Stimulated activated CD8-positive, alpha-beta memory T cell treated with anti-CD3 and anti-CD28 coated beads, Interleukin-4, amount 100 ng/mL, for 4 hours (primary cell): ENCODE results near the gene LETMD1.
"Not testable (repeated sequence)": the region's sequence is repeated elsewhere in the genome, so short reads cannot be mapped to it uniquely, and the experiment has no call there.

Source experiments
- DNase-seq, 2 donors: peaks; one replicate each; pipeline ENCODE4 v3.0.0-alpha.2; 2020; ENCODE audit warnings: low read depth in 2 of 2, low spot score in 1 of 2

The LETMD1 gene

DNA sequence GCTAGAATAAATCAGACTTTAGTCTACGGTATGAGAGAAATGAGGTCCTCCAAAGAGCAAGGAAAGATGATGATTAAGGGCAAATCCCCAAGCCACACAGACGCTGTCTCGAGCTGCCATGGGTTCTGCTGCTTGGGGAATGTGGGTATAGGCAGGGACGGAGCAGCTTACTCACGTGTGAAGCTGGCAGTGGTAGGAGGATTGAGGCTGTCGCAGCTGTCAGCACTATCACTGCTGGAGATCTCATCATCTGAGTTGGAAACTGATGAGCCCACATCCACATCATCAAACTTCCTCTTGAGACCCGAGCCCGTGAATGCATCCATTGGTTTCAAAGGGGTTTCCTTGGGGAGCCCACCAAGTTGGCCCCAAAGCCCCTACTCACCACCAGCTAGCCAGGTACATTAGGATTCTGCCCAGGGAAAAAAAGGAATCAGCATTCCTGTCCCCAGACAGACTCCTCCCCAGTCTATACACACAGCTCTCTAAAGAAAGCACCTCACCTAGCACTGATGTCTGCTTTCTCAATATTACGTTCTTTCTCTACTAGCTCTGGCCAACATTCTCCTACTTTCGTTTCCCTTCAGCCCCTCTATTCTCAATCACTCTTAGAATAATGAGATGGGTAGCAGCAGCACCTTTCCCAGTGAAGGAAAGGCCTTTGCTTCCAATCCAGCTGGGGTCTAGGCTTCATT lies 28.3 kb downstream of the LETMD1 start:
- no peak for DNase-seq

DNA sequence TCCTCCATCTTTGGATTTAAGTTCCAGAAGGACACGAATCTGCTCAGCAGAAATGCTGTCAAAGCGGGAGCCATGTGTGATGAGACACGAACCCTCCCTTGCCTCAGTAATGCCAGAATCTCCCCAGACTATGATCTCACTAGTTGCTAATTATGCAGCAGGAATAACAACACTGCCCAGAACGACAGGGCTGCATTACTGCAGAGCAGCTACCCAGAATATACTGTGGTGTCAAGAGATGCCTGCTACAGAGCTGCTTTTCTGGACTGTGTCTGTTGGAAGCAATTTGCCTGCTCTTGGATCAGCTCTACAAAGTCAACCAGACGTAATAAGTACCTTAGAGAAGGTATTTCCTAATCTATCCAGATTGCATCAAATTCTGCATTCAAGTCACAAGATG lies 29.8 kb downstream of the LETMD1 start:
- no peak for DNase-seq

DNA sequence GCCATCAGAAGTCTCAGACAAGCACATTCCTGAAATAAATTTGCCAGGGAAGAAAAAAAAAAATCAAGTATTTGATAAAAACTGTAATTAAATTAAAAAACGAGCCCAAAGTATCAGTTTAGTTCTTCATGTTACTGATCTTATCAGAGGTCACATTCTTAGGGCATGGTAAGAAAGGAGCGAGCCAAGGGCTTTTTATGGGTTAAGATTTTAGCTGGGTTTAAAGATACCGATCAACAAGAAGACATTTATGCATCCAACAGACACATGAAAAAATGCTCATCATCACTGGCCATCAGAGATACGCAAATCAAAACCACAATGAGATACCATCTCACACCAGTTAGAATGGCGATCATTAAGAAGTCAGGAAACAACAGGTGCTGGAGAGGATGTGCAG lies 30.2 kb downstream of the LETMD1 start:
- not testable (repeated sequence) for DNase-seq

DNA sequence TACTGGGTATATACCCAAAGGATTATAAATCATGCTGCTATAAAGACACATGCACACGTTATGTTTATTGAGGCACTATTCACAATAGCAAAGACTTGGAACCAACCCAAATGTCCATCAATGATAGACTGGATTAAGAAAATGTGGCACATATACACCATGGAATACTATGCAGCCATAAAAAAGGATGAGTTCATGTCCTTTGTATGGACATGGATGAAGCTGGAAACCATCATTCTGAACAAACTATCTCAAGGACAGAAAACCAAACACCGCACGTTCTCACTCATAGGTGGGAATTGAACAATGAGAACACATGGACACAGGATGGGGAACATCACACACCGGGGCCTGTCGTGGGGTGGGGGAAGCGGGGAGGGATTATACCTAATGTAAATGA lies 30.7 kb downstream of the LETMD1 start:
- not testable (repeated sequence) for DNase-seq

DNA sequence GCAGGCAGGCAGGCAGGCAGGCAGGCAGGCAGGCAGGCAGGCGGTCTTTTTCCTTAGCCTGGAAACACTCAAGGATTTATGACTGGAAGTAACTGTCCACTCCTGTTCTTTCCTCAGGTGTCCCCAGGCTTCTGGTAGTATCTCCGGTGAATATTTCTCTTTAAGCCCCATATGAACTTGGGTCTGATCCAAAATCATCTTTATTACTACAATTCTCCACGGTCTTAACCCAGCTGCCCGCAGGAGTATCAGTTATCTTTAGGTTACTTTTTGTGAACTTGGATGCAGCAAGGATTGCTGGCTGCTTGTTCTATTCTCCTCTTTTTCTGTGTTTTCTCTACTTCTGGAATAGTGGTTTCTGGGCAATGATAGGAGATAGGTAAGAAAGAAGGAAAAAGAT lies 32.0 kb downstream of the LETMD1 start:
- DNase-seq: no peak

DNA sequence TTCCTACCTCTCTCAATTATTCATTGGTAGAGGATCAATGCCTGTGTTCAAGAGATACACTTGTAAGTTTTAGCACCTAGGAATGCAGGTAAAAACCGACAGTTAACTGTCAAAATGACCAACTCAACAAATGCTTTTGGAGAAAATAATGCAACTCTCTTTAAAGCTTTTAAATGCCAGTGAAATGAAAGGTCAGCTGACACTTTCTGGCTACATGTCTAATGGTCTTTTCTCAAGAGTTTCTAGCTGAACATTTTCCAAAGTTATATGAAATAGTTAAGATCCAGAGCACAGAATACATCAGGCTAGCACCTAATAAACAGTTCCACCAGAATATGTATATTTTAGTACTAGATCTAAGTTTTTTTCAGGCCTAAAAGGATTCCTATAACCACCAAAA lies 33.3 kb downstream of the LETMD1 start:
- no peak for DNase-seq

DNA sequence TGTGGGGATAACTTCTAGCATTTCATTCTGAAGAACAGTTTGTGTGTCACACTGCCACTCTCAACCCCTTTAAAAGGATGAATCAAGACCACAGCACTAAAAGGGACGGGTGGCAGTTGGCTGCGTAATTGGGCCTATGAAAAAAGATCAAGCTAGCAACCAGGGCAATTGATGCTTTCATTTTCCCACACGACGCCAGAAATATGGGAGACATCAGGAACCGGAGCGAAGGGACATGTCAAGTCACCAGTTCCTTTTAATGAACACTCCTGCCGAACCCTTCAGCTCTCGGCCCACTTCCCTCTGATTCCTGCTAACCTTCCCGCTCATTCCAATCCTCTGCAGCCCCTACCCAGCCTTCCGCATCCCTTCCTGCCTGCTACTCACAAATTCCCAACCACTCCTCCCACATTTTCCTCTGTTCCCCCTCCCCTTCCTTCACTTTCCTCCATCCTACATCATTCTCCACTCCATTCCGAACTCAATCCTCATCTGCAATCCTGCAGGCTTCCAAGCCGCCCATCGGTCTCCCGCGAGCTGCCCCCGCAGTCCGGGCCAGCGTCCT lies 34.5 kb downstream of the LETMD1 start:
- no peak for DNase-seq

DNA sequence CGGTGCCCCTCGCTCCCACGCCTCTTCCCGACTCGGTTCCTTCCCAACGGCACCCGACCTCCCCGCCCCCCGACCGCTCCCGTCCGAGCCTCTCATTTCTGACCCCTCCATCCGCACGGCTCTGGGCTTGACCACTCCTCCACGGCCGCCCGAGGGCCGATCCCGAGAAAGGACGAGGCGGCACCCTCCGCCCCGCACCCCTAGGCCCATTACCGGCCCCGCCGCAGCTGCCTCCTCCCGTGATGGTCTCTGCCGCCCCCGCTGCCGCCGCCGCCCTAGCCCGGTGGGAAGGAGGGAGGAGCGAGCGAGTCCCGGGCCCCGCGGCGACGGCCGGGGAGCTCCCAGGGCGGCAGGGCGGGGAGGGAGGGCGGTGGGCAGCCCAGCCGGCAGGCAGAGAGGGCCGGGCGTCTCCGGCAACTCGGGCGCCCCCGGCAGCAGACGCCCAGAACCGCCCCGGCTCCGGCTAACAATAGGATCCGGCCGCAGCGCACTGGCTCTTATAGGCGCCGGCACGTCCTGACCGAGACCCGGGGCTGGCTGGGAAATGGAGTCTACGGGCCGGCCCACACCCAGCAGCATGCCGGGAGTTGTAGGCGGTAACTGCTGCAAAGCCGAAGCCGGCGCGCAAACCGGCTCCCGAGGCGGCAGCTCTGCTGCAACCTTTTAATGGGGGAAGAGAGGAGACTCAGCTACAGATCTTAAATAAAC lies 35.2 kb downstream of the LETMD1 start, which contains the start of gene CSRNP2:
CSRNP2 (minus strand) TSS at position 471 of the 708 bp plus-strand sequence. CDS start 7,035 bp downstream, outside the sequence.
- DNase-seq: peak; percentile 81 to 85

DNA sequence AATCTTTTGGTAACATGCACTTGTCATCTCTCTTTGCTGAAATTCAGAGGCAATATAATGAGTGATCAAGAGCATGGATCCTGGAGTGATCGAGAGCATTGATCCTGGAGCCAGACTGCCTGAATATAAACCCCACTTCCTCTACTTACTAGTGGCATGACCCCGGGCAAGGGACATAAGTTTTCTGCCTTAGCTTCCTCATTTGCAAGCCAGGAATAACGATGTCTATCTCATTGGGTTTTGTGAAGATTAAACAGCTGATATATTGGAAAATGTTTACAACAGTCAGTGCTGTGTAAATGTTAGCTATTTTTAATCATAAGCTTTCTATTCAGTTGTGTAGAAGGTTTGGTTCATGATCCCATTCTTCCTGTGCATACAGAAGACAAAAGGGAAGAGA lies 37.6 kb downstream of the LETMD1 start:
- DNase-seq: no peak

DNA sequence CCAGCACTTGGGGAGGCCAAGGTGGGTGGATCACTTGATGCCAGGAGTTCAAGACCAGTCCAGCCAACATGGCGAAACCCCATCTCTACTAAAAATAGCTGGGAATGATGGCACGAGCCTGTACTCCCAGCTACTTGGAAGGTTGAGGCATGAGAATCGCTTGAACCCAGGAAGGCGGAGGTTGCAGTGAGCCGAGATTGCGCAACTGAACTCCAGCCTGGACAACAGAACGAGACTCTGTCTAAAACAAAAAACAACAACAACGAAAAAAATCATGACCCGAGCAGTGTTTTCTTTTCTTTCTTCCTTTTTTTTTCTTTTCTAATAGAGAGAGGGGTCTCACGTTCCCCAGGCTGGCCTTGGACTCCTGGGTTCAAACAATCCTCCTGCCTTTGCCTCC lies 38.8 kb downstream of the LETMD1 start:
- DNase-seq: no peak

DNA sequence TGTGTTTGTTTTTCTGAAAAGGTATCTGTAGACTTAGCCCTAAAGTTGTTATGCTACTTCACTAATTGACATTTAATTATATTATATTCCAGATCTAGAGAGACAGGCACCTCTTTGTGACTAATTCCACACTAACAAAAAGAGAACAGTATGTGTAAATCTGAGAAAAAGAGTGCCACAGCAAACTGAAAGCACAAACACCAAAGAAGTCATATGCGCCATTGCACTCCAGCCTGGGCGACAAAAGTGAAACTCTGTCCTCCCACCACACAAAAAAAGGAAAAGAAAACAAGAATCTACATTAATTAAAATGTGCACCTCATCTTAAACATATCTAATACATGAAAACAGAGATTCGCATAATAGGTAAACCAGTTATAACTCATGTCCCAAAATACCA lies 39.7 kb downstream of the LETMD1 start:
- DNase-seq: no peak

DNA sequence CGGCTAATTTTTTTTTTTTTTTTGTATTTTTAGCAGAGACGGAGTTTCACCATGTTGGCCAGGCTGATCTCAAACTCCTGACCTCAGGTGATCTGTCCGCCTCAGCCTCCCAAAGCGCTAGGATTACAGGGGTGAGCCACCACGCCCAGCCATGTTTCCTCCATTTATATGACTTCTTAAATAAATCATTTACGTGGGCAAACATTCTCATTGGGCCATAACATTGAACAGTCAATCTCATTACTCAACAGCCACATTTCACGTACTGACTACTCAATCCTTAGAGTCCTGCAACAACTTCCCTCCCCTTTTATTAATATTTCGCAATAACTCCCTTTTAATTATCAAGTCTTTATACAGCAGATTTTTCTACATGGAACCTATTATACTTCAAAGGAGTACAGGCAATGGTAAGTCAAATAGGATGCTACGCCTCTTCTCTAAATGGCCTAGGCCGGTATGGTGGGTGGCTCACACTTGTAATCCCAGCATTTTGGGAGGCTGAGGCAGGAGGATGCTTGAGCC lies 42.6 kb downstream of the LETMD1 start:
- no peak for DNase-seq

DNA sequence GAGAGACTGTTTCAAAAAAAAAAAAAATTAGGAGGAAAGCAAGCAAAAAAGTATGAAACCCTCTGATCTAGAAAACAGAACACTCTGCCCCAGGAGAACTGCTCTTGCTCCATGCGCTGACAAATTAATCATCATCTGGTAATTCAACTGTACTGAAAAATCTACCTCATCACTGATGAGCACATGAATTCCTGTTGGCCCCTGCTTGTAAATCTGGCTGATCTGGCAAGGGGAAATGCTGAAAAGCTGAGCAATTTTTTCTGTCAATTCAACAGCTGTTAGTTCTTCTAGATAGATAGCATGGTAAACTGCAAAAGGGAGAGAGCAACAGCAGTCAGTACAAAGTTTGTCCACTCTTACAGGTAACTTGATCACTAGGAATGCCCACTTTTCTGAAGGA lies 50.5 kb downstream of the LETMD1 start:
- no peak for DNase-seq

DNA sequence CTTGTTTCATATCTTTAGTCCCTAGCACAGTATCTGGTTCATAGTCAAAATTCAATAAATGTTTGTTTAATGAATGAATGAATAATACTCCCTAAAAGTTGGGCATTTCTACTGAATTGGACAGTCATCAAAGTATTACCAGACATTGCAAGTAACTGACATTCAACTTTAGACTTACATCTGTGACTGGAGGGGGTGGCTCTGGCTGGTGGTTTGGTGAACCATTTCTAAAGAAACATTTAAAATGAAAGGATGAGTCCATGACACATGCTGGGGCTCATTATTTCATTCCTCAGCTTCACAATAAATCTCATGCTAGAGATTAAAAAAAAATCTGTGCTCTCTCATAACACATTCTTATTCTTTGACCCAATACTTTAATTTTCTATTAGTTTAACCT lies 55.9 kb downstream of the LETMD1 start:
- no peak for DNase-seq

DNA sequence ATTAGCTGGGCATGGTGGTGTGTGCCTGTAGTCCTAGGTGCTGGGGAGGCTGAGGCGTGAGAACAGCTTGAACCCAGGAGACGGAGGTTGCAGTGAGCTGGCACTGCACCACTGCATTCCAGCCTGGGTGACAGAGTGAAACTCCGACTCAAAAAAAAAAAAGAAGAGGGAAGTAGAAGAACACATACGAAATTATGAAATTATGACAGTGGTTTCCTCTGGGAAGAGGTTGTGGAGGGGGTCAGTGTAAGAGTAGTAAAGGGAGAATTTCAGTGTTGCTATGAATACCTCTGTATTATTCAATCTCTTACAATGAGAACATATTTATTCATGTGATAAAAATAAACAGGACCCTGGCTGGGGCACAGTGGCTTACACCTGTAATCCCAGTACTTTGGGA lies 60.0 kb downstream of the LETMD1 start:
- DNase-seq: no peak
